ENCODE data around the gene TNFSF4.

DNA sequence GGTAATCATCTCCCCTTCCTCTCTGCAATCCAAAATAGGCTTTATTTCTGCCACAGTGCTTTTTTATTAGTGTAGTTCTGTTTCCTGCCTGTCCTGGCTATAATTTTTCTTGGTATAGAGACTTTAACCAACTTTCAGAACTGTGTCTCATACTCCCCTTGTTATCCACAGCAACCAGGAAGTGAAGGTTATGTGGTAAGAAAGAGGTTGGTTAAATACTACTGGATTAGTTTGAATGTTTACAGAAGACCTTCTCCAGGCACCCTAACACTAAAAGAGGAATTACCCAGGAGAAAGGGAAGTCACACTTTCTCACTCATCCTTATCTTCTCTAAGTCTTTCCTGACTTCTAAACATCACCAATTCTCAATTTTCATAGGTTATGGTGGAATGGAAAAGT is 17.8 kb upstream of the TNFSF4 start:
- TF ChIP-seq, protein P1, sequence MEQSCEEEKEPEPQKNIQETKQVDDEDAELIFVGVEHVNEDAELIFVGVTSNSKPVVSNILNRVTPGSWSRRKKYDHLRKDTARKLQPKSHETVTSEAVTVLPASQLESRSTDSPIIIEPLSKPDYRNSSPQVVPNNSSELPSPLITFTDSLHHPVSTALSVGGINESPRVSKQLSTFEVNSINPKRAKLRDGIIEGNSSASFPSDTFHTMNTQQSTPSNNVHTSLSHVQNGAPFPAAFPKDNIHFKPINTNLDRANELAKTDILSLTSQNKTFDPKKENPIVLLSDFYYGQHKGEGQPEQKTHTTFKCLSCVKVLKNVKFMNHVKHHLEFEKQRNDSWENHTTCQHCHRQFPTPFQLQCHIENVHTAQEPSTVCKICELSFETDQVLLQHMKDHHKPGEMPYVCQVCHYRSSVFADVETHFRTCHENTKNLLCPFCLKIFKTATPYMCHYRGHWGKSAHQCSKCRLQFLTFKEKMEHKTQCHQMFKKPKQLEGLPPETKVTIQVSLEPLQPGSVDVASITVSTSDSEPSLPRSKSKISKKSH (CRISPR knock-in tag; IDR thresholded peaks at IDR 0.05; ENCODE audit: borderline replicate concordance), result no peak
- TF ChIP-seq, protein P2, sequence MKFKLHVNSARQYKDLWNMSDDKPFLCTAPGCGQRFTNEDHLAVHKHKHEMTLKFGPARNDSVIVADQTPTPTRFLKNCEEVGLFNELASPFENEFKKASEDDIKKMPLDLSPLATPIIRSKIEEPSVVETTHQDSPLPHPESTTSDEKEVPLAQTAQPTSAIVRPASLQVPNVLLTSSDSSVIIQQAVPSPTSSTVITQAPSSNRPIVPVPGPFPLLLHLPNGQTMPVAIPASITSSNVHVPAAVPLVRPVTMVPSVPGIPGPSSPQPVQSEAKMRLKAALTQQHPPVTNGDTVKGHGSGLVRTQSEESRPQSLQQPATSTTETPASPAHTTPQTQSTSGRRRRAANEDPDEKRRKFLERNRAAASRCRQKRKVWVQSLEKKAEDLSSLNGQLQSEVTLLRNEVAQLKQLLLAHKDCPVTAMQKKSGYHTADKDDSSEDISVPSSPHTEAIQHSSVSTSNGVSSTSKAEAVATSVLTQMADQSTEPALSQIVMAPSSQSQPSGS (CRISPR knock-in tag; IDR thresholded peaks at IDR 0.05), result no peak
- TF ChIP-seq ZBTB1 (CRISPR knock-in tag; IDR thresholded peaks at IDR 0.05; ENCODE audit: borderline replicate concordance), result no peak
- TF ChIP-seq CAMTA2 (CRISPR knock-in tag; IDR thresholded peaks at IDR 0.05; ENCODE audit: borderline replicate concordance), result no peak
- no peak for TF ChIP-seq AKAP8 (CRISPR knock-in tag; IDR thresholded peaks at IDR 0.05)
- no peak for TF ChIP-seq ZNF143 (CRISPR knock-in tag; IDR thresholded peaks at IDR 0.05)
- TF ChIP-seq ZNF160 (CRISPR knock-in tag; IDR thresholded peaks at IDR 0.05), result no peak
- TF ChIP-seq MAFK (conservative IDR thresholded peaks at IDR 0.05 in 1 of 2, IDR thresholded peaks at IDR 0.05 in 1 of 2; ENCODE audit: low read length in 2 of 2), result no peak
- no peak for TF ChIP-seq RNF2 (conservative IDR thresholded peaks at IDR 0.05; ENCODE audit: low read depth)

All from HepG2 (cell line).